Activated CD4-positive, alpha-beta memory T cell treated with anti-CD3 and anti-CD28 coated beads for 36 hours (primary cell): Measurements from ENCODE around the gene DEFB127. TPM values are rescaled to one million over a fixed set of nuclear protein-coding genes. Genes with fewer than 3 reads are reported as not detected.
"Not testable (repeated sequence)": the region's sequence is repeated elsewhere in the genome, so short reads cannot be mapped to it uniquely, and the experiment has no call there.

Source experiments
- CTCF ChIA-PET: fragments of 350-600 bp; sonication (Branson Sonifier 250); formaldehyde crosslinking; loops from one replicate; lab custom pipeline; 2021; ENCODE audit warnings: antibody characterized with exemption, inconsistent platforms; lab: Charles Lee
- POLR2A ChIA-PET: fragments of 350-600 bp; sonication (Branson Sonifier 250); formaldehyde crosslinking; loops from one replicate; lab custom pipeline; 2021; ENCODE audit warnings: antibody characterized with exemption; lab: Charles Lee
- DNase-seq: peaks from one replicate; pipeline ENCODE4 v3.0.0-alpha.2; 2020
- H3K27ac Mint-ChIP-seq: one replicate; pipeline ENCODE4 v1.8.0; 2021; ENCODE audit warnings: mixed read lengths
- H3K27me3 Mint-ChIP-seq: one replicate; pipeline ENCODE4 v1.8.0; 2021; ENCODE audit warnings: mixed read lengths
- H3K36me3 Mint-ChIP-seq: one replicate; pipeline ENCODE4 v1.8.0; 2021; ENCODE audit warnings: mixed read lengths
- H3K4me1 Mint-ChIP-seq: one replicate; pipeline ENCODE4 v1.8.0; 2021; ENCODE audit warnings: low read depth, mixed read lengths
- H3K4me3 Mint-ChIP-seq: one replicate; pipeline ENCODE4 v1.8.0; 2021; ENCODE audit warnings: mild to moderate bottlenecking, mixed read lengths
- H3K9me3 Mint-ChIP-seq: one replicate; pipeline ENCODE4 v1.8.0; 2021; ENCODE audit warnings: mixed read lengths
- intact Hi-C: fragments of 100-400 bp; cut with micrococcal nuclease; formaldehyde crosslinking; loops from one replicate; pipeline ENCODE4 v1.15.1; 2023
- total RNA-seq, 2 experiments: library from RNA; stranded (reverse); gene quantifications; one replicate each; pipeline ENCODE4 v1.2.3, GENCODE V29; 2021

DEFB127 gene
- not detected for total RNA-seq

GRCh38 chr20:157154-157553 lies at the start of gene DEFB127:
DEFB127 (plus strand) TSS chr20:157454; CDS start chr20:157545, 91 bp downstream.
- Mint-ChIP-seq H3K36me3 (no peaks in the 10 kb centered on the region), H3K4me1 (no peaks in the 10 kb centered on the region), H3K27me3 (peaks cover 23% of the 10 kb centered on the region), H3K9me3 (no peaks in the 10 kb centered on the region), H3K4me3 (no peak within 1 kb of the TSS), H3K27ac (no peak within 1 kb of the TSS)
- DNase-seq: no peak
- intact Hi-C loops: no loop called here
- CTCF ChIA-PET: no interaction called here
- POLR2A ChIA-PET: no interaction called here

- no peaks in the 10 kb centered on the region for H3K4me1 Mint-ChIP-seq
- no peak overlapping the region for H3K27ac Mint-ChIP-seq
- no peak overlapping the region for H3K4me3 Mint-ChIP-seq
- peaks cover 16% of the 10 kb centered on the region for H3K27me3 Mint-ChIP-seq
- intact Hi-C loops: no loop called here
- peaks cover 8% of the 10 kb centered on the region for H3K9me3 Mint-ChIP-seq
- POLR2A ChIA-PET: no interaction called here
- DNase-seq: no peak
- CTCF ChIA-PET: interaction anchor here (0.8 kb wide), 1 partner anchor 8 kb away, joined by 3 read pairs; no protein-coding TSS in a partner anchor
- no peaks in the 10 kb centered on the region for H3K36me3 Mint-ChIP-seq
Observed at GRCh38 chr20:112396-112795, 44.9 kb upstream of the DEFB127 start.

GRCh38 chr20:117518-117917 lies 39.7 kb upstream of the DEFB127 start:
- Mint-ChIP-seq H3K27ac (no peak overlapping the region), H3K4me1 (no peaks in the 10 kb centered on the region), H3K36me3 (no peaks in the 10 kb centered on the region), H3K4me3 (no peak overlapping the region), H3K9me3 (peaks cover 11% of the 10 kb centered on the region), H3K27me3 (peaks cover 30% of the 10 kb centered on the region)
- ChIA-PET POLR2A (interaction anchor here (0.6 kb wide), 1 partner anchor 165 kb away, joined by 3 read pairs; no protein-coding TSS in a partner anchor), CTCF (interaction anchor here (0.5 to 1.8 kb wide), 2 partner anchors 20 to 110 kb away, joined by 3 to 5 read pairs; partner anchors contain the start of gene DEFB129)
- no peak for DNase-seq
- intact Hi-C loops: no loop called here

- H3K27ac Mint-ChIP-seq, POLR2A ChIA-PET, H3K9me3 Mint-ChIP-seq, H3K36me3 Mint-ChIP-seq, DNase-seq, intact Hi-C loops, CTCF ChIA-PET, H3K4me1 Mint-ChIP-seq, H3K4me3 Mint-ChIP-seq: not testable (repeated sequence)
- H3K27me3 Mint-ChIP-seq: peaks cover 15% of the 10 kb centered on the region
Observed at GRCh38 chr20:129786-130323, 27.4 kb upstream of the DEFB127 start.

- Mint-ChIP-seq H3K4me3 (no peak overlapping the region), H3K27me3 (peaks cover 23% of the 10 kb centered on the region), H3K9me3 (peaks cover 9% of the 10 kb centered on the region), H3K27ac (no peak overlapping the region), H3K36me3 (no peaks in the 10 kb centered on the region), H3K4me1 (no peaks in the 10 kb centered on the region)
- ChIA-PET CTCF (interaction anchor here (0.5 to 1.7 kb wide), 7 partner anchors 21 to 334 kb away, joined by 3 to 6 read pairs (median 3); no protein-coding TSS in a partner anchor), POLR2A (no interaction called here)
- intact Hi-C loops: no loop called here
- peak; percentile 15 for DNase-seq
Observed at GRCh38 chr20:137668-138490, 19.4 kb upstream of the DEFB127 start.

GRCh38 chr20:142290-142689 lies 15.0 kb upstream of the DEFB127 start, which contains the start of gene DEFB126:
DEFB126 (plus strand) TSS chr20:142590; CDS start chr20:142629, 39 bp downstream.
- ChIA-PET CTCF (no interaction called here), POLR2A (no interaction called here)
- intact Hi-C loops: no loop called here
- H3K4me1 Mint-ChIP-seq: no peaks in the 10 kb centered on the region
- no peak within 1 kb of the TSS for H3K4me3 Mint-ChIP-seq
- no peak within 1 kb of the TSS for H3K27ac Mint-ChIP-seq
- no peak for DNase-seq
- peaks cover 6% of the 10 kb centered on the region for H3K9me3 Mint-ChIP-seq
- peaks cover 37% of the 10 kb centered on the region for H3K27me3 Mint-ChIP-seq
- H3K36me3 Mint-ChIP-seq: no peaks in the 10 kb centered on the region

GRCh38 chr20:145877-146276 lies 11.4 kb upstream of the DEFB127 start:
- POLR2A ChIA-PET: no interaction called here
- no peaks in the 10 kb centered on the region for H3K9me3 Mint-ChIP-seq
- CTCF ChIA-PET: no interaction called here
- H3K36me3 Mint-ChIP-seq: no peaks in the 10 kb centered on the region
- no peak overlapping the region for H3K27ac Mint-ChIP-seq
- H3K4me1 Mint-ChIP-seq: no peaks in the 10 kb centered on the region
- peaks cover 27% of the 10 kb centered on the region for H3K27me3 Mint-ChIP-seq
- intact Hi-C loops: no loop called here
- no peak for DNase-seq
- H3K4me3 Mint-ChIP-seq: no peak overlapping the region

- Mint-ChIP-seq H3K27ac (no peak overlapping the region), H3K4me3 (no peak overlapping the region), H3K36me3 (no peaks in the 10 kb centered on the region), H3K9me3 (no peaks in the 10 kb centered on the region), H3K4me1 (no peaks in the 10 kb centered on the region), H3K27me3 (peaks cover 17% of the 10 kb centered on the region)
- DNase-seq: no peak
- CTCF ChIA-PET: no interaction called here
- POLR2A ChIA-PET: no interaction called here
- intact Hi-C loops: no loop called here
Observed at GRCh38 chr20:152131-152530, 5.1 kb upstream of the DEFB127 start.

- Mint-ChIP-seq H3K4me3 (no peak overlapping the region), H3K27ac (no peak overlapping the region), H3K27me3 (peaks cover 12% of the 10 kb centered on the region), H3K36me3 (no peaks in the 10 kb centered on the region), H3K4me1 (no peaks in the 10 kb centered on the region), H3K9me3 (no peaks in the 10 kb centered on the region)
- ChIA-PET CTCF (no interaction called here), POLR2A (no interaction called here)
- intact Hi-C loops: no loop called here
- DNase-seq: no peak
Observed at GRCh38 chr20:164618-165017, 7.4 kb downstream of the DEFB127 start.

GRCh38 chr20:168876-169275 lies 11.6 kb downstream of the DEFB127 start:
- Mint-ChIP-seq H3K27me3 (no peaks in the 10 kb centered on the region), H3K9me3 (no peaks in the 10 kb centered on the region), H3K4me1 (no peaks in the 10 kb centered on the region), H3K36me3 (no peaks in the 10 kb centered on the region), H3K27ac (no peak overlapping the region), H3K4me3 (no peak overlapping the region)
- intact Hi-C loops: no loop called here
- no peak for DNase-seq
- ChIA-PET POLR2A (no interaction called here), CTCF (no interaction called here)

GRCh38 chr20:184288-184687 lies 27.0 kb downstream of the DEFB127 start:
- ChIA-PET CTCF (no interaction called here), POLR2A (no interaction called here)
- intact Hi-C loops: no loop called here
- Mint-ChIP-seq H3K27me3 (peaks cover 48% of the 10 kb centered on the region), H3K4me1 (no peaks in the 10 kb centered on the region), H3K4me3 (no peak overlapping the region), H3K27ac (no peak overlapping the region), H3K36me3 (no peaks in the 10 kb centered on the region), H3K9me3 (peaks cover 14% of the 10 kb centered on the region)
- no peak for DNase-seq

- Mint-ChIP-seq H3K4me1 (no peaks in the 10 kb centered on the region), H3K36me3 (peaks cover 2% of the 10 kb centered on the region), H3K4me3 (no peak overlapping the region), H3K27ac (no peak overlapping the region), H3K27me3 (peaks cover 42% of the 10 kb centered on the region), H3K9me3 (peaks cover 25% of the 10 kb centered on the region)
- ChIA-PET POLR2A (no interaction called here), CTCF (no interaction called here)
- no peak for DNase-seq
- intact Hi-C loops: no loop called here
Observed at GRCh38 chr20:187733-188132, 30.5 kb downstream of the DEFB127 start.
